HG03460 (cell line): ENCODE measurements around the gene DENND4A.

Experiments
- ATAC-seq: cut with Tn5 transposase; IDR thresholded peaks from one replicate; pipeline ENCODE4 v1.9.1; 2021; ENCODE audit not compliant: unreplicated experiment

DENND4A gene

GRCh38 chr15:65792138-65792987 lies at the start of gene DENND4A:
Gene DENND4A, minus strand, starts transcription at chr15:65792293. Its CDS starts 35,843 bp downstream, at chr15:65756450.
- peak; percentile 71 for ATAC-seq

GRCh38 chr15:65841121-65841930 lies 49.2 kb upstream of the DENND4A start:
- no peak for ATAC-seq

- no peak for ATAC-seq
Measured at GRCh38 chr15:65839985-65840384, 47.9 kb upstream of the DENND4A start.

GRCh38 chr15:65839354-65839901 lies 47.3 kb upstream of the DENND4A start:
- ATAC-seq = no peak

- no peak for ATAC-seq
Measured at GRCh38 chr15:65837301-65838294, 45.5 kb upstream of the DENND4A start.

GRCh38 chr15:65836665-65837064 lies 44.6 kb upstream of the DENND4A start:
- ATAC-seq = no peak

GRCh38 chr15:65835447-65835846 lies 43.4 kb upstream of the DENND4A start:
- ATAC-seq = no peak

GRCh38 chr15:65834603-65835282 lies 42.6 kb upstream of the DENND4A start:
- ATAC-seq = no peak

GRCh38 chr15:65833501-65834205 lies 41.6 kb upstream of the DENND4A start:
- no peak for ATAC-seq

GRCh38 chr15:65832549-65833364 lies 40.7 kb upstream of the DENND4A start:
- no peak for ATAC-seq

- ATAC-seq = no peak
Measured at GRCh38 chr15:65829130-65829764, 37.2 kb upstream of the DENND4A start.

- ATAC-seq = no peak
Measured at GRCh38 chr15:65828585-65828984, 36.5 kb upstream of the DENND4A start.

GRCh38 chr15:65827065-65827464 lies 35.0 kb upstream of the DENND4A start:
- no peak for ATAC-seq

GRCh38 chr15:65824941-65825544 lies 33.0 kb upstream of the DENND4A start:
- no peak for ATAC-seq

GRCh38 chr15:65824031-65824743 lies 32.1 kb upstream of the DENND4A start:
- no peak for ATAC-seq

GRCh38 chr15:65822316-65822715 lies 30.2 kb upstream of the DENND4A start:
- ATAC-seq = no peak

- ATAC-seq = no peak
Measured at GRCh38 chr15:65821070-65821469, 29.0 kb upstream of the DENND4A start.
